ENCODE measurements around the gene PARD6G.

Gene PARD6G

GRCh38 chr18:80189531-80189865 lies 57.8 kb downstream of the PARD6G start:
- DNase-seq (ENCODE audit: low read depth): no peak

- DNase-seq (ENCODE audit: low read depth): no peak
These were observed 58.4 kb downstream of the PARD6G start for GRCh38 chr18:80188643-80189530.

- DNase-seq (ENCODE audit: low read depth): no peak
These were observed 59.2 kb downstream of the PARD6G start for GRCh38 chr18:80187956-80188642.

- DNase-seq (ENCODE audit: low read depth): no peak
These were observed 61.8 kb downstream of the PARD6G start for GRCh38 chr18:80185545-80185944.

- DNase-seq (ENCODE audit: low read depth): no peak
These were observed 63.0 kb downstream of the PARD6G start for GRCh38 chr18:80184243-80184772.

- no peak for DNase-seq (ENCODE audit: low read depth)
These were observed 63.9 kb downstream of the PARD6G start for GRCh38 chr18:80183273-80184050.

GRCh38 chr18:80182855-80183254 lies 64.5 kb downstream of the PARD6G start:
- no peak for DNase-seq (ENCODE audit: low read depth)

- no peak for DNase-seq (ENCODE audit: low read depth)
These were observed 65.5 kb downstream of the PARD6G start for GRCh38 chr18:80181642-80182461.

GRCh38 chr18:80180778-80181564 lies 66.3 kb downstream of the PARD6G start:
- no peak for DNase-seq (ENCODE audit: low read depth)

- no peak for DNase-seq (ENCODE audit: low read depth)
These were observed 67.3 kb downstream of the PARD6G start for GRCh38 chr18:80179857-80180558.

GRCh38 chr18:80178935-80179818 lies 68.1 kb downstream of the PARD6G start:
- no peak for DNase-seq (ENCODE audit: low read depth)

- no peak for DNase-seq (ENCODE audit: low read depth)
These were observed 70.2 kb downstream of the PARD6G start for GRCh38 chr18:80177128-80177527.

- DNase-seq (ENCODE audit: low read depth): peak; percentile 11
These were observed 70.8 kb downstream of the PARD6G start for GRCh38 chr18:80176334-80177073.

- no peak for DNase-seq (ENCODE audit: low read depth)
These were observed 71.7 kb downstream of the PARD6G start for GRCh38 chr18:80175451-80176204.

- DNase-seq (ENCODE audit: low read depth): no peak
These were observed 74.3 kb downstream of the PARD6G start for GRCh38 chr18:80173060-80173459.

- DNase-seq (ENCODE audit: low read depth): no peak
These were observed 75.3 kb downstream of the PARD6G start for GRCh38 chr18:80172056-80172455.

- DNase-seq (ENCODE audit: low read depth): no peak
These were observed 76.1 kb downstream of the PARD6G start for GRCh38 chr18:80171054-80171872.

Data from fibroblast of gingiva (primary cell).